ENCODE measurements around the gene DECR2.

The DECR2 gene

DNA sequence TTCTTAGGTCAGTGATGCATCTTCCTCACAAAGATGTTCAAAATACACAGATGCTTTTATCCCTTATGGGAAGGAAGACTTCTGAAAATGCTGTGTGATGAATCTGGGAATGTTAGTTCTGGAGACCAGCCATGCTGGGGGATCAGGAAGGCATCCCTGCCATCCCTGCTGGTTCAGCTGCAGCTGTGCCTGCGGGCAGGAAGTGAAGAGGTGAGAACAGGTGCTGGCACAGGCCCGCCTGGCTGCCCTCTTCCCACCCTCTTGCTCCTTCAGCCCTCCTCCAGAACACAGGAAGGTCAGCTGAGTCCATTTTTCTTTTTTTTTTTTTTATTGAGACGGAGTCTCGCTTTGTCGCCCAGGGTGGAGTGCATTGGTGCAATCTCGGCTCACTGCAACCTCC, 38.9 kb downstream of the DECR2 start:
- no peak for DNase-seq
- H4K91ac ChIP-seq (ENCODE audit: low read depth, low read length) = no peak overlapping the region
- no peak overlapping the region for H2BK120ac ChIP-seq (ENCODE audit: insufficient read depth, low read length, poor library complexity)
- no peak overlapping the region for H4K8ac ChIP-seq (ENCODE audit: low read depth, low read length)
- no peak overlapping the region for H3K23ac ChIP-seq (ENCODE audit: low read length)
- peaks cover 0 to 2% of the 10 kb centered on the region in 2 experiments for H3K36me3 ChIP-seq (ENCODE audit: control insufficient read depth in 1 of 2, insufficient read depth in 2 of 2, low read length in 2 of 2)
- H3K79me1 ChIP-seq (ENCODE audit: low read length) = no peaks in the 10 kb centered on the region
- H2AK5ac ChIP-seq (ENCODE audit: low read length) = no peak overlapping the region
- H3K4me2 ChIP-seq (ENCODE audit: low read length) = no peak overlapping the region
- H3K27me3 ChIP-seq (ENCODE audit: insufficient read depth, low read length) = no peaks in the 10 kb centered on the region
- H3K4ac ChIP-seq (ENCODE audit: low read depth, low read length) = no peak overlapping the region
- no peak overlapping the region for H3K9ac ChIP-seq (ENCODE audit: low read length)
- H3K4me1 ChIP-seq (ENCODE audit: control insufficient read depth in 1 of 2, insufficient read depth in 2 of 2, low read length in 2 of 2) = peaks cover 4 to 7% of the 10 kb centered on the region in 2 experiments
- no peak overlapping the region for H3K14ac ChIP-seq (ENCODE audit: low read length)
- WGBS (ENCODE audit: extremely low coverage, insufficient coverage, insufficient read length) = no CpG with 5 or more reads among the region's 6 CpGs
- H3K9me3 ChIP-seq (ENCODE audit: insufficient read depth, low read depth, low read length) = no peaks in the 10 kb centered on the region
- no peak overlapping the region for H3K18ac ChIP-seq (ENCODE audit: low read length)
- no peak overlapping the region for H2BK12ac ChIP-seq (ENCODE audit: low read length)
- no peak overlapping the region for H2AFZ ChIP-seq (ENCODE audit: insufficient read depth, low read length, poor library complexity)
- no peak overlapping the region for H3K27ac ChIP-seq (ENCODE audit: low read depth, low read length)
- H3K79me2 ChIP-seq (ENCODE audit: control insufficient read depth, insufficient read depth, low read length, poor library complexity) = no peaks in the 10 kb centered on the region
- no peak overlapping the region for H4K12ac ChIP-seq (ENCODE audit: low read depth, low read length)
- H2BK5ac ChIP-seq (ENCODE audit: low read depth, low read length, poor library complexity) = no peak overlapping the region
- no peak overlapping the region for H3K4me3 ChIP-seq (ENCODE audit: low read depth, low read length)

DNA sequence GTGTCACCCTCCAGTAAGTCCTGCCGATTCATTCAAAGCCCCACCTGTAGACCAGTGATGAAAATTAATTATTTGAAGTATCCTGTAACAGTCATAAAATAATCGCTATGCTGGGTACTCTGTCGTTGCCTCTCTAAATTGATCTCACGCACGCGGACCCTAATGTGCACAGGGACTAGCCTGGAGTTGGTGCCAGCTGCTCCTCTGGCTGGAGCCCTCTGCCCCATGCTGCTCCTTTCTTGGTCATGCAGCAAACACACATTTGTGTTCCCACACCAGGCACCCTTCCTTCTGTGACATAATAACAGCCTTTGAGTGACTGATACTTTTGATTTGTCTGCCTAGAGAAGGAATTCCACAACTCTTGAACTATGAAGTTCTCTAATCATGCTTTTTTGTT, 39.8 kb downstream of the DECR2 start:
- H3K79me2 ChIP-seq (ENCODE audit: control insufficient read depth, insufficient read depth, low read length, poor library complexity) = no peaks in the 10 kb centered on the region
- H4K91ac ChIP-seq (ENCODE audit: low read depth, low read length) = no peak overlapping the region
- no peak overlapping the region for H2AFZ ChIP-seq (ENCODE audit: insufficient read depth, low read length, poor library complexity)
- no peak overlapping the region for H3K9ac ChIP-seq (ENCODE audit: low read length)
- H3K36me3 ChIP-seq (ENCODE audit: control insufficient read depth in 1 of 2, insufficient read depth in 2 of 2, low read length in 2 of 2) = peaks cover 0 to 2% of the 10 kb centered on the region in 2 experiments
- WGBS (ENCODE audit: extremely low coverage, insufficient coverage, insufficient read length) = no CpG with 5 or more reads among the region's 6 CpGs
- H3K27me3 ChIP-seq (ENCODE audit: insufficient read depth, low read length) = no peaks in the 10 kb centered on the region
- H4K12ac ChIP-seq (ENCODE audit: low read depth, low read length) = no peak overlapping the region
- no peaks in the 10 kb centered on the region for H3K9me3 ChIP-seq (ENCODE audit: insufficient read depth, low read depth, low read length)
- no peak overlapping the region for H2BK5ac ChIP-seq (ENCODE audit: low read depth, low read length, poor library complexity)
- no peaks in the 10 kb centered on the region for H3K79me1 ChIP-seq (ENCODE audit: low read length)
- no peak overlapping the region for H2AK5ac ChIP-seq (ENCODE audit: low read length)
- H4K8ac ChIP-seq (ENCODE audit: low read depth, low read length) = no peak overlapping the region
- no peak overlapping the region for H3K27ac ChIP-seq (ENCODE audit: low read depth, low read length)
- H2BK120ac ChIP-seq (ENCODE audit: insufficient read depth, low read length, poor library complexity) = no peak overlapping the region
- H3K4me3 ChIP-seq (ENCODE audit: low read depth, low read length) = no peak overlapping the region
- H3K4ac ChIP-seq (ENCODE audit: low read depth, low read length) = no peak overlapping the region
- H3K4me1 ChIP-seq (ENCODE audit: control insufficient read depth in 1 of 2, insufficient read depth in 2 of 2, low read length in 2 of 2) = peaks cover 4 to 7% of the 10 kb centered on the region in 2 experiments
- no peak overlapping the region for H2BK12ac ChIP-seq (ENCODE audit: low read length)
- no peak overlapping the region for H3K14ac ChIP-seq (ENCODE audit: low read length)
- no peak for DNase-seq
- no peak overlapping the region for H3K18ac ChIP-seq (ENCODE audit: low read length)
- no peak overlapping the region for H3K4me2 ChIP-seq (ENCODE audit: low read length)
- H3K23ac ChIP-seq (ENCODE audit: low read length) = no peak overlapping the region

- Histone ChIP-seq H3K79me1 (ENCODE audit: low read length) (no peaks in the 10 kb centered on the region), H3K4me2 (ENCODE audit: low read length) (no peak overlapping the region), H3K14ac (ENCODE audit: low read length) (no peak overlapping the region), H4K8ac (ENCODE audit: low read depth, low read length) (no peak overlapping the region), H3K27me3 (ENCODE audit: insufficient read depth, low read length) (no peaks in the 10 kb centered on the region), H3K27ac (ENCODE audit: low read depth, low read length) (no peak overlapping the region), H3K79me2 (ENCODE audit: control insufficient read depth, insufficient read depth, low read length, poor library complexity) (no peaks in the 10 kb centered on the region), H3K4me3 (ENCODE audit: low read depth, low read length) (no peak overlapping the region), H3K9me3 (ENCODE audit: insufficient read depth, low read depth, low read length) (no peaks in the 10 kb centered on the region), H3K36me3 (ENCODE audit: control insufficient read depth in 1 of 2, insufficient read depth in 2 of 2, low read length in 2 of 2) (no peaks in the 10 kb centered on the region), H3K4me1 (ENCODE audit: control insufficient read depth in 1 of 2, insufficient read depth in 2 of 2, low read length in 2 of 2) (peaks cover 4 to 7% of the 10 kb centered on the region in 2 experiments), H3K23ac (ENCODE audit: low read length) (no peak overlapping the region), H3K9ac (ENCODE audit: low read length) (no peak overlapping the region), H2AK5ac (ENCODE audit: low read length) (no peak overlapping the region), H3K4ac (ENCODE audit: low read depth, low read length) (no peak overlapping the region), H2AFZ (ENCODE audit: insufficient read depth, low read length, poor library complexity) (no peak overlapping the region), H4K12ac (ENCODE audit: low read depth, low read length) (no peak overlapping the region), H2BK12ac (ENCODE audit: low read length) (no peak overlapping the region), H4K91ac (ENCODE audit: low read depth, low read length) (no peak overlapping the region), H2BK120ac (ENCODE audit: insufficient read depth, low read length, poor library complexity) (no peak overlapping the region), H3K18ac (ENCODE audit: low read length) (no peak overlapping the region), H2BK5ac (ENCODE audit: low read depth, low read length, poor library complexity) (no peak overlapping the region)
- no CpG with 5 or more reads among the region's 6 CpGs for WGBS (ENCODE audit: extremely low coverage, insufficient coverage, insufficient read length)
- peak in 1 of 2 donors; percentile 56 for DNase-seq
Observed at GRCh38 chr16:442976-443375, 41.3 kb downstream of the DECR2 start.

- Histone ChIP-seq H3K27me3 (ENCODE audit: insufficient read depth, low read length) (no peaks in the 10 kb centered on the region), H3K4me3 (ENCODE audit: low read depth, low read length) (no peak overlapping the region), H4K12ac (ENCODE audit: low read depth, low read length) (no peak overlapping the region), H4K8ac (ENCODE audit: low read depth, low read length) (no peak overlapping the region), H2AK5ac (ENCODE audit: low read length) (no peak overlapping the region), H2BK12ac (ENCODE audit: low read length) (no peak overlapping the region), H3K14ac (ENCODE audit: low read length) (no peak overlapping the region), H3K9me3 (ENCODE audit: insufficient read depth, low read depth, low read length) (no peaks in the 10 kb centered on the region), H2BK120ac (ENCODE audit: insufficient read depth, low read length, poor library complexity) (no peak overlapping the region), H3K79me1 (ENCODE audit: low read length) (no peaks in the 10 kb centered on the region), H3K4me2 (ENCODE audit: low read length) (no peak overlapping the region), H3K9ac (ENCODE audit: low read length) (no peak overlapping the region), H3K4ac (ENCODE audit: low read depth, low read length) (no peak overlapping the region), H3K4me1 (ENCODE audit: control insufficient read depth in 1 of 2, insufficient read depth in 2 of 2, low read length in 2 of 2) (peaks cover 4 to 7% of the 10 kb centered on the region in 2 experiments), H3K79me2 (ENCODE audit: control insufficient read depth, insufficient read depth, low read length, poor library complexity) (no peaks in the 10 kb centered on the region), H2AFZ (ENCODE audit: insufficient read depth, low read length, poor library complexity) (no peak overlapping the region), H4K91ac (ENCODE audit: low read depth, low read length) (no peak overlapping the region), H3K36me3 (ENCODE audit: control insufficient read depth in 1 of 2, insufficient read depth in 2 of 2, low read length in 2 of 2) (no peaks in the 10 kb centered on the region), H3K23ac (ENCODE audit: low read length) (no peak overlapping the region), H3K18ac (ENCODE audit: low read length) (no peak overlapping the region), H3K27ac (ENCODE audit: low read depth, low read length) (no peak overlapping the region), H2BK5ac (ENCODE audit: low read depth, low read length, poor library complexity) (no peak overlapping the region)
- DNase-seq = no peak
- no CpG with 5 or more reads among the region's 10 CpGs for WGBS (ENCODE audit: extremely low coverage, insufficient coverage, insufficient read length)
Observed at GRCh38 chr16:444027-444426, 42.3 kb downstream of the DECR2 start.
